ENCODE data around the gene JPT1.

The JPT1 gene

DNA sequence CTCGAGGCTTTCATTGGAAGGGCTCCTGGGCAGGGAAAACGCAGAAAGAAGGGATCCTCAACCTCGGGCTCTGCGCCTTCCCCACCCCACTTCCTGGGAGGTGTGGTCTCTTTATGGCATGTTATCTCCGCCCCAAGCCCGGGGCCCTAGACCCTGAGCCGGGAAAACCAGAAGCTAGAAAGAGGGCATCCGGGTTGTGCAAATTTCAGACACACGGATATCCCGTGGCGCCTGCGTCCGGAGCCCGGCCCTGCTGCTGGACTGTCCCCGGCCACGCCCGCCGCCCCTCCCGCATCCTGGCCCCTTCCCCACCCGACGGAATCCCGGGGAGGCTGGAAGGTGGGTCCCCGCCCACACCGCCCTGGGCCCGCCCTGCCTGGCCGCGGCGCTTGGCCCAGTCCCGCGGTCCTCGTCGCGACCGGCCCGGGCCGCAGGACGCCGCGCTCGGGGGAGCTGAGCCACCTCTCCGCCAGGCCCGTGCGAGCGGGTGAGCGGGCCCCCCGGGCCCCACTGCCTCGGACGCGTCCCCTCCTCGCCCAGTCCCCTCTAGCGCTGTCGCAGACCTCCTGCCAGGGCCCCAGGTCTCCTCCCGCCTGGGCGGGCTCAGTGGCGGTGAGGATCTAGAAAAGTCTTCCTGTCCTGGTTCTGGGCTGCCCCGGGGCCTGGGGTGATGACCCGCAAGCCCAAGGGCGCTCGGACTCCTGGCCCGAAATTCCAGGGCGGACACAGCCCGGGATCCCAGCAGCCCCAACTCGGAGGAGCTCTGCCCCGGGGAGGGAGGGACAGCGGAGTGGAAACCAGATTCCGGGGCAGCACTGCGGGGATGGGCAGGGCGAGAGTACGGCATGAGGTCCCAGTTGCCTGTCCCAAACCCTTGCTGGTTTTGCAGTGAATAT, 66.5 kb downstream of the JPT1 start, which contains the start of gene SLC16A5:
TSS of gene SLC16A5 (plus strand) at position 397 of the 896 bp plus-strand sequence. CDS start 5,683 bp downstream, outside the sequence.
- Histone ChIP-seq H3K27me3 (ENCODE audit: insufficient read depth, poor library complexity, severe bottlenecking) (no peaks in the 10 kb centered on the region), H3K4me3 (replicated peaks; ENCODE audit: insufficient read depth, low read length) (no peak within 1 kb of the TSS), H3K27ac (replicated peaks) (peak within 1 kb of the TSS; percentile 71)
- DNase-seq (ENCODE audit: low read depth in 1 of 2, low spot score in 1 of 2): peak in 1 of 2 experiments; percentile 85
- TF ChIP-seq, protein P1, sequence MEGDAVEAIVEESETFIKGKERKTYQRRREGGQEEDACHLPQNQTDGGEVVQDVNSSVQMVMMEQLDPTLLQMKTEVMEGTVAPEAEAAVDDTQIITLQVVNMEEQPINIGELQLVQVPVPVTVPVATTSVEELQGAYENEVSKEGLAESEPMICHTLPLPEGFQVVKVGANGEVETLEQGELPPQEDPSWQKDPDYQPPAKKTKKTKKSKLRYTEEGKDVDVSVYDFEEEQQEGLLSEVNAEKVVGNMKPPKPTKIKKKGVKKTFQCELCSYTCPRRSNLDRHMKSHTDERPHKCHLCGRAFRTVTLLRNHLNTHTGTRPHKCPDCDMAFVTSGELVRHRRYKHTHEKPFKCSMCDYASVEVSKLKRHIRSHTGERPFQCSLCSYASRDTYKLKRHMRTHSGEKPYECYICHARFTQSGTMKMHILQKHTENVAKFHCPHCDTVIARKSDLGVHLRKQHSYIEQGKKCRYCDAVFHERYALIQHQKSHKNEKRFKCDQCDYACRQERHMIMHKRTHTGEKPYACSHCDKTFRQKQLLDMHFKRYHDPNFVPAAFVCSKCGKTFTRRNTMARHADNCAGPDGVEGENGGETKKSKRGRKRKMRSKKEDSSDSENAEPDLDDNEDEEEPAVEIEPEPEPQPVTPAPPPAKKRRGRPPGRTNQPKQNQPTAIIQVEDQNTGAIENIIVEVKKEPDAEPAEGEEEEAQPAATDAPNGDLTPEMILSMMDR (IDR thresholded peaks at IDR 0.05; ENCODE audit: insufficient read depth, low read length): no peak
- TF ChIP-seq SPI1 (IDR thresholded peaks at IDR 0.05; ENCODE audit: borderline replicate concordance, low read depth) (no peak), POLR2AphosphoS5 (IDR thresholded peaks at IDR 0.05; ENCODE audit: low read depth) (0 out of 2 replicates have a peak, but pooled peaks have one; percentile 19), GABPA (IDR thresholded peaks at IDR 0.05; ENCODE audit: low read depth) (no peak)
- TF ChIP-seq, protein P2, sequence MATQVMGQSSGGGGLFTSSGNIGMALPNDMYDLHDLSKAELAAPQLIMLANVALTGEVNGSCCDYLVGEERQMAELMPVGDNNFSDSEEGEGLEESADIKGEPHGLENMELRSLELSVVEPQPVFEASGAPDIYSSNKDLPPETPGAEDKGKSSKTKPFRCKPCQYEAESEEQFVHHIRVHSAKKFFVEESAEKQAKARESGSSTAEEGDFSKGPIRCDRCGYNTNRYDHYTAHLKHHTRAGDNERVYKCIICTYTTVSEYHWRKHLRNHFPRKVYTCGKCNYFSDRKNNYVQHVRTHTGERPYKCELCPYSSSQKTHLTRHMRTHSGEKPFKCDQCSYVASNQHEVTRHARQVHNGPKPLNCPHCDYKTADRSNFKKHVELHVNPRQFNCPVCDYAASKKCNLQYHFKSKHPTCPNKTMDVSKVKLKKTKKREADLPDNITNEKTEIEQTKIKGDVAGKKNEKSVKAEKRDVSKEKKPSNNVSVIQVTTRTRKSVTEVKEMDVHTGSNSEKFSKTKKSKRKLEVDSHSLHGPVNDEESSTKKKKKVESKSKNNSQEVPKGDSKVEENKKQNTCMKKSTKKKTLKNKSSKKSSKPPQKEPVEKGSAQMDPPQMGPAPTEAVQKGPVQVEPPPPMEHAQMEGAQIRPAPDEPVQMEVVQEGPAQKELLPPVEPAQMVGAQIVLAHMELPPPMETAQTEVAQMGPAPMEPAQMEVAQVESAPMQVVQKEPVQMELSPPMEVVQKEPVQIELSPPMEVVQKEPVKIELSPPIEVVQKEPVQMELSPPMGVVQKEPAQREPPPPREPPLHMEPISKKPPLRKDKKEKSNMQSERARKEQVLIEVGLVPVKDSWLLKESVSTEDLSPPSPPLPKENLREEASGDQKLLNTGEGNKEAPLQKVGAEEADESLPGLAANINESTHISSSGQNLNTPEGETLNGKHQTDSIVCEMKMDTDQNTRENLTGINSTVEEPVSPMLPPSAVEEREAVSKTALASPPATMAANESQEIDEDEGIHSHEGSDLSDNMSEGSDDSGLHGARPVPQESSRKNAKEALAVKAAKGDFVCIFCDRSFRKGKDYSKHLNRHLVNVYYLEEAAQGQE (IDR thresholded peaks at IDR 0.05; ENCODE audit: insufficient replicate concordance, low read depth): no peak

GRCh38 chr17:75087182-75087557, 67.1 kb downstream of the JPT1 start:
- Histone ChIP-seq H3K27ac (replicated peaks) (peak overlapping the region; percentile 71), H3K4me3 (replicated peaks; ENCODE audit: insufficient read depth, low read length) (no peak overlapping the region)
- TF ChIP-seq, protein P2 (IDR thresholded peaks at IDR 0.05; ENCODE audit: insufficient replicate concordance, low read depth): no peak
- TF ChIP-seq SPI1 (IDR thresholded peaks at IDR 0.05; ENCODE audit: borderline replicate concordance, low read depth) (no peak), POLR2AphosphoS5 (IDR thresholded peaks at IDR 0.05; ENCODE audit: low read depth) (no peak), GABPA (IDR thresholded peaks at IDR 0.05; ENCODE audit: low read depth) (no peak)
- TF ChIP-seq, protein P1 (IDR thresholded peaks at IDR 0.05; ENCODE audit: insufficient read depth, low read length): no peak

DNA sequence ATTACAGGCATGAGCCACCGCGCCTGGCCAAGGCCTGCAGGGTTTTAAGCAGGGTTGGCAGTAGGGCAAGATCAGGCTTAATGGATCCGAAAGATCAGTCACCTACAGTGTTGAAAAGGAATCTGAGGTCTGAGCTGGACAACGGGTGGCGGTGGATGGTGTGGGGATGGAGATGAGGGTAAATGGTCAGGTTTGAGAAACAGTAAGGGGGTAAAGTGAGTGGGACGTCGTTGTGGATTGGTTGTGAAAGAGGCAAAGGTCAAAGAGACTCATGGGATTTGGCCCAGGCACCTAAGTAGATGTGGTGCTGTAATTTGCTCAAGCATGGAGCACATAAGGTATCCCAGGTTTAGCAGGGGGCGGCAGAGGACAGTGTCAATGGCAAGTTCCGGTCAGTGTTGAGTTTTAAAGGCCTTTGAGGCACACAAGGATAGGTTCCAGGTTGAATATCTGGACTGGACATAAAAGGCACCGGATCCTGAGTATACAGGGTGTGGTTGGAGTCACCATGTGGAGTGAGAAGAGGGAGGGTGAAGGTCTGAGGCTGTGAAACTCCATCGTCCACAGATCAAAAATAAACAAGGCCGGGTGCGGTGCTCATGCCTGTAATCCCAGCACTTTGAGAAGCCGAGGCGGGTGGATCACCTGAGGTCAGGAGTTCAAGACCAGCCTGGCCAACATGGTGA, 67.7 kb downstream of the JPT1 start:
- Histone ChIP-seq H3K4me3 (replicated peaks; ENCODE audit: insufficient read depth, low read length) (no peak overlapping the region), H3K27ac (replicated peaks) (peak overlapping the region; percentile 71; the same call in 1 of the 2 replicates), H3K27me3 (ENCODE audit: insufficient read depth, poor library complexity, severe bottlenecking) (no peaks in the 10 kb centered on the region)
- no peak for DNase-seq (ENCODE audit: low read depth in 1 of 2, low spot score in 1 of 2)
- TF ChIP-seq, protein P2 (IDR thresholded peaks at IDR 0.05; ENCODE audit: insufficient replicate concordance, low read depth): no peak
- TF ChIP-seq SPI1 (IDR thresholded peaks at IDR 0.05; ENCODE audit: borderline replicate concordance, low read depth) (no peak), POLR2AphosphoS5 (IDR thresholded peaks at IDR 0.05; ENCODE audit: low read depth) (no peak), GABPA (IDR thresholded peaks at IDR 0.05; ENCODE audit: low read depth) (no peak)
- TF ChIP-seq, protein P1 (IDR thresholded peaks at IDR 0.05; ENCODE audit: insufficient read depth, low read length): no peak

More at GRCh38 chr17:75087182-75087557, 67.1 kb downstream of the JPT1 start:
- no peak for DNase-seq (ENCODE audit: low read depth in 1 of 2, low spot score in 1 of 2)
- no peaks in the 10 kb centered on the region for H3K27me3 ChIP-seq (ENCODE audit: insufficient read depth, poor library complexity, severe bottlenecking)
